GM12891 (cell line): Measurements from ENCODE around the gene DIRAS1.

Source experiments
- POLR2AphosphoS5 ChIP-seq: IDR thresholded peaks from 2 replicates; pipeline ENCODE4 v1.6.1; 2011; ENCODE audit warnings: low read depth, low read length, control low read depth
- SPI1 ChIP-seq: IDR thresholded peaks from 2 replicates; pipeline ENCODE4 v1.6.1; 2011; ENCODE audit warnings: low read depth, low read length, control low read depth

GRCh38 chr19:2727640-2727944, 6.4 kb upstream of the DIRAS1 start:
- no peak for TF ChIP-seq POLR2AphosphoS5
- TF ChIP-seq SPI1, result no peak
